GM19035 (cell line): ENCODE measurements around the gene HLA-DMB.

Source experiments
- ATAC-seq: cut with Tn5 transposase; IDR thresholded peaks from one replicate; pipeline ENCODE4 v1.9.1; 2021; ENCODE audit not compliant: unreplicated experiment

The HLA-DMB gene

DNA sequence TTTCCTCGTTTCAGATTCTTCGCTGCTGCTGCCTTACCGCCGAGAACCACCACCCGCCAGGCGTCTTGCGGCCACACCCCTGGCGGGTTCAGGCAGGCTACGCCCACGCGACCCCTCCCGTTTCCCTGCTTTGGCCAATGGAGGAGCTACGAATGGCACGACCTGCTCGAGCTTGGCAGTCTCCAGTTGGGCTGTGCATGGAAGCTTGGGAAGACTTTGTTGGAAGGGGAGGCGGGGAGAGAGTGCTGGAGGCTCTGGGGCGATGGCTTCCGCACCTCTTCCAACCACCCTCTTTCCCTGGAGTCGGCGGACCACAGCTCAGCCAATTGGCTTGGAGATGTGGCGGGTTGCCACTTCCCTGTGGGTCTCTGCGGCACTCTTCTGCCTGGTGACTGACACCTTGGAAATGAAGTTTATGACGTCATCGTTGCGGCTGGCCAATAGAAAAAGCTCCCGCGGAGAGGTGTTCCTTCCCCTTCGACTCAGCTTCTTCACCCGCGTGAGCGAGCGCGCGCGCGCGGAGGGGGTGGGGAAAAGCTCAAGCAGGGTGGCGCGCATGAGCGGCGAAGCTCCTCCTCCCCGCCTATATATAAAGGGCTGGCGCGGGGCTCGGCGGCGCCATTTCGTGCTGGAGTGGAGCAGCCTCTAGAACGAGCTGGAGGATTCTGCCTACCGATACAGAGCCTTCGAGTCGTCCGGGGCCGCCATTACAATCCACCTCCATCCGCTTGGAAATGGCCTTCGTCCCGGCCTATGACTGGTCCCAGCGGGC lies 30.9 kb upstream of the HLA-DMB start:
- peak; percentile 52 for ATAC-seq

DNA sequence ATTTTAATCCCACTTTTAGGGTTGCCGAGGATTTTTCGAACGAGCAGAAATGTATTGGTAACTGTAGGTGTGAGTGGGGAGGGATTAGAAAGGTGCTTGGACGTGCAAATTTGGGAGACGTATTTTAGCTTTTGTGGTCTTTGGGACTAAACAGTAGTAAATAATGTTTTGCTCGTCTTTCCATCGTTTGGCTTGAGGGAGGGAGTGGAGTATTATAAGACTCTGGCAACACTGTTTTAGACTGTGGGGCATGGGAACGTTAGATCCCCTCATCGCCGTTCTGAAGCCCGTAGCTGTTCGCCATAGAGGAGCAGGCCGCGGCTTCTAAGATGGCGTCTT lies 30.4 kb upstream of the HLA-DMB start:
- no peak for ATAC-seq

DNA sequence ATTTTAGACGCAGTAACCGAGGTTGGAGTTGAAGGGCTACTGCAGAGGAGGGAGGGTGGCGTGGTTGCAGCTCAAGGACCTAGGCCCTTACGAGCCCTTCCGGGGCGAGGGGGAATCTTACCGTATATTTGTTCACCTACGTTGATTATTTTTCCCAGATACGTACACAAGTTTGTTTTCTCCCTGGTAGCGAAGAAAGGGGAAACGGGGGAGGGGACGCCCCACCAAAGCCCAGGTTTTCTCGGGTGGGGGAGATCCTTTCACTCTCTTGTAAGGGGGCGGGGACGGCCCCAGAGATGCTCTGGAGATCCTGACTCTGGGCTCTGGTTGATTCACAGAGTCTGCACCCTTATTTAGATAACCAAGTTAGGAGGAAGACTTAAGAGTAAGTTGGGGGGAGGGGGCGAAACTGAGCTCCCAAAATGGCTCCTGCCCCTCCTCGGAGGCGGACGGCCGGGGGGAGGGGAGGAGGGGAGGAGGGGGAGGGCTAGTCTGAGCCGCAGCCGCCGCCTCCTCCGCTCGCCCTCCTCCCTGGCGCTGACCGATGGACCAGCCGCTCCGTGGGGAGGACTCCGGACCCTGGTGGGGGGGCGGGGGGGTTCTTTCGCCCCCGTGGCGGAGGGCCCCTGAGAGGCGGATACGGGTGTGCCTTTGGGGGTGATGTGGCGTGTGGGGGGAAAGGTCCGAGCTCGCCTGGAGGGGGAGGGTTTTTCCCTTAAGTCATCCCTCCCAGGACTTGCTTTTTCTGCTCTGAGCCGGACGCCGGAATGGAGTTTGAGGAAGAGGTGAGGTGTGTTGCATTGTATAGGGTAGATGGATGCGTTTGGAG lies 29.8 kb upstream of the HLA-DMB start:
- no peak for ATAC-seq

GRCh38 chr6:32969685-32970412 lies 29.0 kb upstream of the HLA-DMB start:
- ATAC-seq, result no peak

GRCh38 chr6:32968867-32969684 lies 28.2 kb upstream of the HLA-DMB start:
- ATAC-seq, result no peak

DNA sequence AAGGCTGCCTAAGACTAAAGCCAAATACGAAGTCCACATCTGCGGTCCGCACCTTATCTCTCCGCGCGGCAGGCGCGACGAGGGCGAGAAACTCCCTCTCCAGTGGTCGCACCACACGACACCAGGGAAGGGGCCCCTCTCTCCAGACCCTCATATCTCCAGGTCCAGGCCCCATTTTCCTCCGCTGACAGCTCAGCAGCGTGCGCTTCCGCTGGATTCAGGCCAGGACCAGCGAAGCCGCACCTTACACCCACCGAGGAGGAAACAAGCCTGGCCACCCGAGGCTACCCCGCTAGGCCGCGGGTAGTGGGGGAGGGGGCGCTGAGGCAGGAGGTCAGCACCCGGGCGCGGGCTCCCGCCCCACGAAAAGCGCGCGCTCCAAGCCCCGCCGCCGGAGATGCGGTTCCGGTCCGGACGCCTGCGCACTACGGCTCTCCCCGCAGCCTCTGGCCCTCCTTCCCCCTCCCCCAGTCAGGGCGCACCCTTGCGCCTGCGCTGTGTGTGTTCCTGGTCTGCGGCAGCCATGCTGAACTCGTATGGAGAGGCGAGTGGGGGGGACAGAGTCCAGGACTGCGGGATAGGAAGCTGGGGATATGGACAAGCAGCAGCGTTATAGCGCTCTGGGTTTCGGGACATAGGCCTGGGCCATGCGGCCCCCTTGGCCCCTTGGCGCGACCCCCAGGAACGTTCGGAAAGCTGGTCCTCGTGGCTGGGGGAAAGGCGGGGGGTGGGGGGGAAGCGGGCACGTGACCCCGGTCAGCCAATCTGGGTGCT lies 27.5 kb upstream of the HLA-DMB start, which contains the start of gene BRD2:
Gene BRD2, plus strand, starts transcription at position 502 of the 774 bp plus-strand sequence. CDS start 4,305 bp downstream, outside the sequence.
- ATAC-seq, result peak; percentile 37

DNA sequence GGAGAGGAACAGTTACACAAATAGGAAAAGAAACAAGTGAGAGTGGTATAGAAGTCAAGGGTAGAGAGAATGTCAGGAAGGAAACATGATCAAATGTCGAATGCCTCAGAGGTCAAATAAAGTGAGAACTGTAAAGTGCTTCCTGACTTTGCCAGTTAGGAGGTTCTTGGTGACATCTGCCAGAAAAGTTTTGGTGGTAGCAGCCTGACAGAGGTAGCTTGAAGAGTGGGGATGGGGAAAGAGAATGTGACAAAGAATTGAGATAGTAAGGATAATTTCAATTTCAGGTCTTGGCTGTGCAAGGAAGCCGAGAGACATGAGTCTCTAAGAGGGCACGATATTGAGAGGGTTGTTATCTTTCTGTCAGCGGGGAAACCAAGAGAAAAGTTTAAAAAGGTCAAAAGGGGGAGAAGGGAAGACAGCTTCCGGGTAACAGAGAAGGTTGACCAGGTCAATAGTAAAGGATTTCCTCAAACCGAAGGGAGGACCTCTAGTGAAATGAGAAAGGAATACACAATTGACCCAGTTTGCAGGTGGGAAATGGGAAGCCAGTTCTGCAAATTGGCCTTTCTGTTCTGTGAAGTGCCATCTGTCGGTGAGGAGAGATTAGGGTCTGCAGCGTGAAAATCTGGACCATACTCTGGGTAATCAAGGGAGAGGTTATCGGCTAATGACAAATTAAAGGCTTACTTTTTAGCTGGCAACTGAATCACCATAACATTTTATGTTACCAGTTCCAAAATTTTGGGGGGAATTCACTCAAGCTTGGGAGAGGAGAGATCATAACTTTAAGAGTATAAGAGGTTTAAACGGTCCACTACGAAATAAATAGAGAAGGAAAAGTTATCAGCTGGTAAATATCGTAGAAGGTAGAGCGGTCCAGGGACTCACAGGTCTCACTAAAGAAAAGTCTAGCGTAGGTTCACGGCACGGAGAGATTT lies 26.6 kb upstream of the HLA-DMB start:
- no peak for ATAC-seq

GRCh38 chr6:32964776-32965175 lies 23.9 kb upstream of the HLA-DMB start:
- ATAC-seq, result no peak

DNA sequence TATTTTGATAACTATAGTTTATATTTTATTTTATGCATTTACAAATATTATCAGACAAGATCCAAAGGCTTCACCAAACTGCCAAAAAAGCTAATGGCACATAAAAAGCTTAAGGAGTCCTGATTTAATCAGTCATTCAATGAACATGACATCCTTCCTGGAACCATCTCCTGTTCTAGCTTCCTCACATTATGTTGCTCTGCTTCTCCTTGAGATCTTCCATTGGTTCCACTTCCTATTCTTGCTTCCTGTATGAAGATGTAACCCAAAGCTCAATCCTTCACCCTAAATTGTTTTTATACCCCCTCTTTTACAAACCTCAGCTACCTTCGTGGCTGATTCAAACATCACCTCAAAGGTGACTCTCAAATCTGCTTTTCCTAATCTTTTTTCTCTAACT lies 23.0 kb upstream of the HLA-DMB start:
- no peak for ATAC-seq

GRCh38 chr6:32962213-32962826 lies 21.5 kb upstream of the HLA-DMB start:
- no peak for ATAC-seq

DNA sequence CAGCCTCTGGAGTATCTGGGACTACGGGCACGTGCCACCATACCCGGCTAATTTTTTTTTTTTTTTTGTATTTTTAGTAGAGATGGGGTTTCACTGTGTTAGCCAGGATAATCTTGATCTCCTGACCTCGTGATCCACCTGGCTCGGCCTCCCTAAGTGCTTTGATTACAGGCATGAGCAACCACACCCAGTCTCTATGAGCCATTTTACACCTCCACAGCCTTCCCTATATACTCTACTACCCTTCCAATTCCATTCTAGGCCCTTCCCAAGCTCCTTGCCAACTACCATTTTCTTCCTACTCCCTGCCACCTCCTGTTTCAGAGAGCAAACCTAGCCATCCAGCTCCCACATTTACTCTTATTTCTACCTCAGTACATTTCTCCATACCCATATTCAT lies 19.7 kb upstream of the HLA-DMB start:
- ATAC-seq, result no peak

DNA sequence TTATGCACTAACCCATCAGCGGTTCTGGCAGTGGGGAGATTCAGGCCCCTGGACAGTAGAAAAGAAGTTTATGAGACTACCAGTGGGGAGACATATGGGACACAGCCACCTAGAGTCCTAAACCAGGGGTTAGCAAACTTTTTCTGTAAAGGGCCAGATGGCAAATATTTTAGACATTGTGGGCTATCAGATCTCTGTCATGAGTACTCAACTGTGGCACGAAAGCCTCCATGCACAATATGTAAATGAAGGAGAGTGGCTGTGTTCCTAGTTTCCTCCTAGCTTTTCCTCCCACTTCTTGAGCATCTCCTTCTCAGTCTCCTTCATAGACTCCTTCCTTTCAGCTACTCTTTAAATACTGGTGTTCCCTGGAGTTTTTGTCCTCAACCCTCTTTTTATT lies 15.3 kb upstream of the HLA-DMB start:
- ATAC-seq, result no peak

GRCh38 chr6:32954986-32955802 lies 14.4 kb upstream of the HLA-DMB start:
- ATAC-seq, result no peak

DNA sequence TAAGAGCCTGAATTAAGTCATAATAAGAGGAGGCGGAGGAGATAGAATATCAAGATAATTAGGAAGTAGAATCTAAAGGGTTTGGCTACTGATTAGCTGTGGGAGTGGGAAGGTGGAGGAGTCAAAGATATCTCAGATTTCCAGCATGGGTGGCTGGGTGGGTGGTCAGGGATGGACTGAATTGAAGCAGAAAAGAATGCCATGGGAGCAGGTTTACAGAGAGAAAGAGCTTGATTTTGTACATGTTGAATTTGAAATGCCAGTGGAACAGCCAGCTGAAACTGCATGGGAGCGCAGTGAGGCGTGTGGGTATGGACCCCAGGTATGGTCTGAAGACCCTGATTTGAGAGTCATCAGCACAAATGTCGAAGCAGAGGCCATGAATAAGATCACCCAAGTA lies 13.4 kb upstream of the HLA-DMB start:
- ATAC-seq, result no peak

- no peak for ATAC-seq
These were observed 12.9 kb upstream of the HLA-DMB start for GRCh38 chr6:32953775-32954174.

- ATAC-seq, result peak; percentile 91
These were observed 12.2 kb upstream of the HLA-DMB start, which contains the start of gene HLA-DMA for GRCh38 chr6:32952817-32953739. Gene HLA-DMA, minus strand, starts transcription at chr6:32953097. Its CDS starts 61 bp downstream, at chr6:32953036.
